ENCODE measurements around the gene RASGRP1.

RASGRP1 gene

GRCh38 chr15:38504680-38505467 is 59.7 kb downstream of the RASGRP1 start:
- DNase-seq (ENCODE audit: low spot score) = no peak

- DNase-seq (ENCODE audit: low spot score) = no peak
These were observed 61.1 kb downstream of the RASGRP1 start for GRCh38 chr15:38503496-38503895.

GRCh38 chr15:38499651-38500050 is 65.0 kb downstream of the RASGRP1 start:
- no peak for DNase-seq (ENCODE audit: low spot score)

- no peak for DNase-seq (ENCODE audit: low spot score)
These were observed 68.5 kb downstream of the RASGRP1 start for GRCh38 chr15:38496151-38496550.

- no peak for DNase-seq (ENCODE audit: low spot score)
These were observed 74.2 kb downstream of the RASGRP1 start for GRCh38 chr15:38490242-38490922.

GRCh38 chr15:38487378-38487777 is 77.2 kb downstream of the RASGRP1 start:
- no peak for DNase-seq (ENCODE audit: low spot score)

GRCh38 chr15:38486936-38487335 is 77.7 kb downstream of the RASGRP1 start:
- peak; percentile 73 for DNase-seq (ENCODE audit: low spot score)

GRCh38 chr15:38482572-38482971 is 82.0 kb downstream of the RASGRP1 start:
- peak; percentile 16 for DNase-seq (ENCODE audit: low spot score)

GRCh38 chr15:38481761-38482160 is 82.9 kb downstream of the RASGRP1 start:
- no peak for DNase-seq (ENCODE audit: low spot score)

GRCh38 chr15:38481113-38481512 is 83.5 kb downstream of the RASGRP1 start:
- no peak for DNase-seq (ENCODE audit: low spot score)

- no peak for DNase-seq (ENCODE audit: low spot score)
These were observed 84.9 kb downstream of the RASGRP1 start for GRCh38 chr15:38479756-38480155.

- DNase-seq (ENCODE audit: low spot score) = no peak
These were observed 85.3 kb downstream of the RASGRP1 start for GRCh38 chr15:38479266-38479665.

GRCh38 chr15:38477637-38478036 is 87.0 kb downstream of the RASGRP1 start:
- no peak for DNase-seq (ENCODE audit: low spot score)

GRCh38 chr15:38476120-38476519 is 88.5 kb downstream of the RASGRP1 start:
- DNase-seq (ENCODE audit: low spot score) = no peak

- no peak for DNase-seq (ENCODE audit: low spot score)
These were observed 89.3 kb downstream of the RASGRP1 start for GRCh38 chr15:38475361-38475760.

GRCh38 chr15:38474155-38474757 is 90.4 kb downstream of the RASGRP1 start:
- peak; percentile 78 for DNase-seq (ENCODE audit: low spot score)

GRCh38 chr15:38471974-38472373 is 92.6 kb downstream of the RASGRP1 start:
- DNase-seq (ENCODE audit: low spot score) = no peak

GRCh38 chr15:38470816-38471215 is 93.8 kb downstream of the RASGRP1 start:
- no peak for DNase-seq (ENCODE audit: low spot score)

- no peak for DNase-seq (ENCODE audit: low spot score)
These were observed 99.9 kb downstream of the RASGRP1 start for GRCh38 chr15:38464675-38465074.

GRCh38 chr15:38463893-38464292 is 100.7 kb downstream of the RASGRP1 start:
- DNase-seq (ENCODE audit: low spot score) = no peak

GRCh38 chr15:38461066-38461833 is 103.4 kb downstream of the RASGRP1 start:
- DNase-seq (ENCODE audit: low spot score) = no peak

GRCh38 chr15:38460543-38460942 is 104.1 kb downstream of the RASGRP1 start:
- no peak for DNase-seq (ENCODE audit: low spot score)

Measured in CD4-positive, alpha-beta T cell treated with Interleukin-15 for 4 hours (primary cell).